HepG2 (cell line): ENCODE measurements around the gene CCDC30. TPM values are rescaled to one million over a fixed set of nuclear protein-coding genes. Genes with fewer than 3 reads are reported as not detected.

Experiments used
- ATAC-seq: fragments of 200-7000 bp; cut with Tn5 transposase; 3 replicates; pipeline ENCODE4 v1.9.1; 2020; ENCODE audit warnings: mild to moderate bottlenecking, moderate library complexity
- BruUV-seq: library from RNA; stranded (reverse); fragments of 400-500 nt; replicated peaks from 2 replicates; lab custom pipeline; 2021; lab: Mats Ljungman, UMichigan
- CTCF ChIA-PET: fragments of 300-600 bp; formaldehyde crosslinking; extraction: SDS; loops from one replicate; lab custom pipeline; 2021; ENCODE audit warnings: low total read pairs, inconsistent platforms, low intra/inter-chr PET ratio; lab: Yijun Ruan, JAX
- POLR2A ChIA-PET: fragments of 350-600 bp; sonication (Branson Sonifier 250); formaldehyde crosslinking; loops from one replicate; lab custom pipeline; 2020; ENCODE audit warnings: antibody characterized with exemption, inconsistent platforms; lab: Yijun Ruan, JAX
- DNase-seq: peaks from one replicate; pipeline ENCODE4 v3.0.0-alpha.2; 2015; ENCODE audit warnings: low spot score
- FAIRE-seq: peaks from 3 replicates; lab custom pipeline; 2011; peaks lifted over from hg19 to GRCh38; lab: Jason Lieb, UNC
- H2AFZ ChIP-seq: one replicate; pipeline ENCODE4 v1.6.1; 2011; ENCODE audit warnings: low read length, inconsistent platforms
- H3K27ac ChIP-seq: fragments of 300-600 bp; 3 replicates; pipeline ENCODE4 v1.8.0; 2011; ENCODE audit warnings: mixed run types, mild to moderate bottlenecking, mixed read lengths, low read length, inconsistent platforms; ENCODE audit not compliant: insufficient read depth; ENCODE audit errors: extremely low read length
- H3K27me3 ChIP-seq, 2 experiments: fragments of 200-600 bp in 1 of 2; 2 replicates in 1 of 2; 3 replicates in 1 of 2; pipeline versions ENCODE4 v1.6.0 to v1.8.0; 2011; ENCODE audit warnings: low read length in 2 of 2, mild to moderate bottlenecking in 2 of 2, moderate library complexity in 2 of 2, inconsistent platforms in 1 of 2; ENCODE audit not compliant: insufficient read depth in 2 of 2, control insufficient read depth in 1 of 2
- H3K36me3 ChIP-seq, 2 experiments: fragments of 200-600 bp in 1 of 2; replicated peaks in 1 of 2; 2 replicates in 1 of 2; 3 replicates in 1 of 2; pipeline versions ENCODE4 v1.5.1 to v1.8.0; 2011; ENCODE audit warnings: low read length in 2 of 2, inconsistent platforms in 1 of 2; ENCODE audit not compliant: insufficient read depth in 2 of 2, control insufficient read depth in 1 of 2
- H3K4me1 ChIP-seq: 2 replicates; pipeline ENCODE4 v1.5.1; 2012; ENCODE audit warnings: low read length, inconsistent platforms; ENCODE audit not compliant: insufficient read depth
- H3K4me2 ChIP-seq: 2 replicates; pipeline ENCODE4 v1.6.0; 2011; ENCODE audit warnings: low read depth, low read length, inconsistent platforms
- H3K4me3 ChIP-seq, 3 experiments: fragments of 200-600 bp in 1 of 3; sonication (generic), shearing (Covaris generic) in 1 of 3; replicated peaks in 1 of 3; 2 replicates each; pipeline ENCODE4 v1.5.1; 2011 to 2016; ENCODE audit warnings: low read length in 3 of 3, inconsistent platforms in 2 of 3, low read depth in 2 of 3, mild to moderate bottlenecking in 2 of 3, control low read depth in 1 of 3, mixed read lengths in 1 of 3; ENCODE audit not compliant: insufficient read depth in 1 of 3
- H3K79me2 ChIP-seq: one replicate; pipeline ENCODE4 v1.6.1; 2011; ENCODE audit warnings: low read length, inconsistent platforms; ENCODE audit not compliant: insufficient read depth
- H3K9ac ChIP-seq: 2 replicates; pipeline ENCODE4 v1.6.0; 2011; ENCODE audit warnings: mild to moderate bottlenecking, low read depth, low read length, inconsistent platforms; ENCODE audit not compliant: insufficient read depth
- H3K9me3 ChIP-seq: 2 replicates; pipeline ENCODE4 v1.5.1; 2012; ENCODE audit warnings: mild to moderate bottlenecking, low read length
- H4K20me1 ChIP-seq: 2 replicates; pipeline ENCODE4 v1.6.0; 2011; ENCODE audit warnings: inconsistent platforms, mild to moderate bottlenecking, low read length, moderate library complexity; ENCODE audit not compliant: insufficient read depth
- DPF2 ChIP-seq: sonication (generic); formaldehyde crosslinking; IDR thresholded peaks from 2 replicates; pipeline ENCODE4 v1.4.0; 2020; ENCODE audit warnings: mild to moderate bottlenecking, low read depth, missing genetic modification reagents, borderline replicate concordance
- MLLT10 ChIP-seq: sonication (generic); formaldehyde crosslinking; IDR thresholded peaks from 2 replicates; pipeline ENCODE4 v1.4.0; 2020; ENCODE audit warnings: missing genetic modification reagents
- NCOA2 ChIP-seq: sonication (generic); formaldehyde crosslinking; IDR thresholded peaks from 2 replicates; pipeline ENCODE4 v1.8.0; 2022; ENCODE audit warnings: inconsistent platforms
- NR2F2 ChIP-seq: IDR thresholded peaks from 2 replicates; pipeline ENCODE4 v1.6.1; 2012; ENCODE audit warnings: low read depth, inconsistent platforms, borderline replicate concordance
- PRMT3 ChIP-seq: sonication (generic); formaldehyde crosslinking; IDR thresholded peaks from 2 replicates; pipeline ENCODE4 v1.8.1; 2022; ENCODE audit warnings: low read depth, mild to moderate bottlenecking, moderate library complexity, missing genetic modification reagents, borderline replicate concordance
- RBM22 ChIP-seq: fragments of 200-400 bp; formaldehyde crosslinking; optimal IDR thresholded peaks from 2 replicates; pipeline ENCODE3; 2017; ENCODE audit warnings: mild to moderate bottlenecking, low read length, moderate library complexity
- YEATS2 ChIP-seq: sonication (generic); formaldehyde crosslinking; IDR thresholded peaks from 2 replicates; pipeline ENCODE4 v1.4.0; 2020; ENCODE audit warnings: missing genetic modification reagents, borderline replicate concordance
- ZFP37 ChIP-seq: sonication (generic); formaldehyde crosslinking; IDR thresholded peaks from 2 replicates; pipeline ENCODE4 v1.4.0; 2020; ENCODE audit warnings: missing genetic modification reagents, borderline replicate concordance
- ZNF136 ChIP-seq: sonication (generic); formaldehyde crosslinking; IDR thresholded peaks from 2 replicates; pipeline ENCODE4 v1.8.1; 2022; ENCODE audit warnings: low read depth, mild to moderate bottlenecking, moderate library complexity, missing genetic modification reagents
- ZNF331 ChIP-seq: sonication (generic); formaldehyde crosslinking; IDR thresholded peaks from 2 replicates; pipeline ENCODE4 v1.4.0; 2020; ENCODE audit warnings: missing genetic modification reagents
- ZNF567 ChIP-seq: sonication (generic); formaldehyde crosslinking; IDR thresholded peaks from 2 replicates; pipeline ENCODE4 v1.8.1; 2023; ENCODE audit warnings: mild to moderate bottlenecking, missing genetic modification reagents, borderline replicate concordance
- ZNF576 ChIP-seq: sonication (generic); formaldehyde crosslinking; IDR thresholded peaks from 2 replicates; pipeline ENCODE4 v1.4.0; 2020; ENCODE audit warnings: mild to moderate bottlenecking, missing genetic modification reagents
- ZNF615 ChIP-seq: sonication (generic); formaldehyde crosslinking; IDR thresholded peaks from 2 replicates; pipeline ENCODE4 v1.5.0; 2020; ENCODE audit warnings: mild to moderate bottlenecking, missing genetic modification reagents, borderline replicate concordance
- ZNF788 ChIP-seq: sonication (generic); formaldehyde crosslinking; IDR thresholded peaks from 2 replicates; pipeline ENCODE4 v1.5.0; 2020; ENCODE audit warnings: mild to moderate bottlenecking, missing genetic modification reagents, borderline replicate concordance
- WGBS: methylation state at CpG from one replicate; pipeline ENCODE4 v1.1.6; 2017; ENCODE audit warnings: low lambda C conversion rate; 5-methylcytosine and 5-hydroxymethylcytosine counted together
- in situ Hi-C: cut with HindIII; loops from 2 replicates; pipeline ENCODE4 v1.10.0; 2017; ENCODE audit warnings: low pct_unique_long_range_greater_than_20kb; ENCODE audit not compliant: extremely low pct_ligation_motif_present
- intact Hi-C: fragments of 100-400 bp; cut with micrococcal nuclease; formaldehyde crosslinking; loops from one replicate; pipeline ENCODE4 v1.10.0; 2022; ENCODE audit not compliant: unreplicated experiment
- polyA plus RNA-seq, 8 experiments: library from polyadenylated mRNA; depleted of rRNA in 3 of 8; stranded (reverse) in 7 of 8; unstranded in 1 of 8; fragments of >200 nt; fragmentation: Illumina TruSeq in 4 of 8; extraction: Trizol in 4 of 8; gene quantifications; 2 replicates each; pipeline versions ENCODE4 v1.2.1 to v1.2.3, GENCODE V29; 2011 to 2016; ENCODE audit warnings: low read depth in 4 of 8, missing spikeins in 1 of 8, mixed read lengths in 1 of 8; ENCODE audit not compliant: insufficient read depth in 1 of 8
- total RNA-seq, 5 experiments: library from RNA; depleted of rRNA; stranded (reverse); fragments of >200 nt; fragmentation: Illumina TruSeq; extraction: Trizol; gene quantifications; 2 replicates each; pipeline ENCODE4 v1.2.3, GENCODE V29; 2016; ENCODE audit warnings: low read depth in 1 of 5
- TF ChIP-seq, protein P1 (sequence below): sonication (generic); formaldehyde crosslinking; IDR thresholded peaks from 2 replicates; pipeline ENCODE4 v1.8.0; 2022; ENCODE audit warnings: mild to moderate bottlenecking, missing genetic modification reagents, borderline replicate concordance
- TF ChIP-seq, protein P2 (sequence below): sonication (generic); formaldehyde crosslinking; conservative IDR thresholded peaks from 2 replicates; pipeline ENCODE4 v1.4.0; 2020; ENCODE audit warnings: missing genetic modification reagents

The CCDC30 gene
- total and polyA plus RNA-seq, 2 of the 13 experiments (the other 11 are each of a cell fraction or from before 2014, with no cell fraction given) = 0.25 to 0.77 TPM

GRCh38 chr1:42523171-42523570, 60.1 kb downstream of the CCDC30 start:
- ChIA-PET POLR2A (no interaction called here), CTCF (no interaction called here)
- Histone ChIP-seq H3K9ac (no peak overlapping the region), H3K4me2 (no peak overlapping the region), H4K20me1 (no peaks in the 10 kb centered on the region), H3K36me3 (no peaks in the 10 kb centered on the region), H2AFZ (no peak overlapping the region), H3K27me3 (no peaks in the 10 kb centered on the region), H3K79me2 (no peaks in the 10 kb centered on the region), H3K4me1 (peaks cover 6% of the 10 kb centered on the region; the same call in 1 of the 2 replicates), H3K4me3 (no peak overlapping the region), H3K9me3 (peaks cover 17% of the 10 kb centered on the region), H3K27ac (no peak overlapping the region)
- in situ Hi-C loops = no loop called here
- intact Hi-C loops = no loop called here
- 36% methylated on average over 3 of the region's 3 CpGs for WGBS
- ATAC-seq = no peak
- TF ChIP-seq ZNF136 = no peak
- no peak for TF ChIP-seq MLLT10 (CRISPR knock-in tag)
- TF ChIP-seq ZNF615 (CRISPR knock-in tag) = no peak
- TF ChIP-seq ZNF788 (CRISPR knock-in tag) = no peak
- TF ChIP-seq ZFP37 = no peak
- no peak for TF ChIP-seq PRMT3 (CRISPR knock-in tag)
- TF ChIP-seq DPF2 (CRISPR knock-in tag) = no peak
- no TSS peak for BruUV-seq
- DNase-seq = no peak
- FAIRE-seq = no peak

DNA sequence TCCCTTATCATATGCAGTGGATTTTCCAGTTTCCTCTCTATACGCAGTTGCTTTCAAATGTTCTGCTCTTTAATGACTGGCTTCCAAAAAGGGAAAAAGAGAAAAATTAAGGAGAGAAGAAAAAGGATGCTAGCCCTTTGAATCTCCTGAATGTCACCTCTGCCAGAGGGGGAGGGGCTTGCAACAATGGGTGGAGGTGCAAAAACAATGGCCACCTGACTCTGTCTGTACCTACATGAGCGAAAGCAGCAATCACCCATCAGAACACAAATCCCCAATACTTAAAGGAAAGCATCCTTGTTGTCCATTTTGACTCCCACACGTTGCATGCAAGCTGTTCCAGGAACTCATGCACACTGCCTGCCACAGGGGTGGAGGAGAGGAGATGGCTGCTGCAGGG, 61.2 kb downstream of the CCDC30 start:
- Histone ChIP-seq H3K9ac (no peak overlapping the region), H3K36me3 (no peaks in the 10 kb centered on the region), H3K27me3 (no peaks in the 10 kb centered on the region), H3K79me2 (no peaks in the 10 kb centered on the region), H3K4me1 (peaks cover 6% of the 10 kb centered on the region; the same call in 1 of the 2 replicates), H3K27ac (no peak overlapping the region), H3K9me3 (peaks cover 5% of the 10 kb centered on the region; the same call in 1 of the 2 replicates), H3K4me2 (no peak overlapping the region), H2AFZ (no peak overlapping the region), H3K4me3 (no peak overlapping the region), H4K20me1 (no peaks in the 10 kb centered on the region)
- FAIRE-seq (no peak), ATAC-seq (no peak), DNase-seq (no peak)
- intact Hi-C loops = no loop called here
- in situ Hi-C loops = no loop called here
- ChIA-PET CTCF (no interaction called here), POLR2A (no interaction called here)
- 10% methylated on average over 3 of the region's 3 CpGs for WGBS
- BruUV-seq = no TSS peak
- TF ChIP-seq, protein P1, sequence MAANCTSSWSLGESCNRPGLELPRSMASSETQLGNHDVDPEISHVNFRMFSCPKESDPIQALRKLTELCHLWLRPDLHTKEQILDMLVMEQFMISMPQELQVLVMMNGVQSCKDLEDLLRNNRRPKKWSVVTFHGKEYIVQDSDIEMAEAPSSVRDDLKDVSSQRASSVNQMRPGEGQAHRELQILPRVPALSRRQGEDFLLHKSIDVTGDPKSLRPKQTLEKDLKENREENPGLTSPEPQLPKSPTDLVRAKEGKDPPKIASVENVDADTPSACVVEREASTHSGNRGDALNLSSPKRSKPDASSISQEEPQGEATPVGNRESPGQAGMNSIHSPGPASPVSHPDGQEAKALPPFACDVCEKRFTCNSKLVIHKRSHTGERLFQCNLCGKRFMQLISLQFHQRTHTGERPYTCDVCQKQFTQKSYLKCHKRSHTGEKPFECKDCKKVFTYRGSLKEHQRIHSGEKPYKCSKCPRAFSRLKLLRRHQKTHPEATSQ = no peak
- TF ChIP-seq NCOA2 (CRISPR knock-in tag) = no peak
- TF ChIP-seq ZNF567 (CRISPR knock-in tag) = no peak
- TF ChIP-seq NR2F2 = no peak
- no peak for TF ChIP-seq RBM22
- TF ChIP-seq, protein P2, sequence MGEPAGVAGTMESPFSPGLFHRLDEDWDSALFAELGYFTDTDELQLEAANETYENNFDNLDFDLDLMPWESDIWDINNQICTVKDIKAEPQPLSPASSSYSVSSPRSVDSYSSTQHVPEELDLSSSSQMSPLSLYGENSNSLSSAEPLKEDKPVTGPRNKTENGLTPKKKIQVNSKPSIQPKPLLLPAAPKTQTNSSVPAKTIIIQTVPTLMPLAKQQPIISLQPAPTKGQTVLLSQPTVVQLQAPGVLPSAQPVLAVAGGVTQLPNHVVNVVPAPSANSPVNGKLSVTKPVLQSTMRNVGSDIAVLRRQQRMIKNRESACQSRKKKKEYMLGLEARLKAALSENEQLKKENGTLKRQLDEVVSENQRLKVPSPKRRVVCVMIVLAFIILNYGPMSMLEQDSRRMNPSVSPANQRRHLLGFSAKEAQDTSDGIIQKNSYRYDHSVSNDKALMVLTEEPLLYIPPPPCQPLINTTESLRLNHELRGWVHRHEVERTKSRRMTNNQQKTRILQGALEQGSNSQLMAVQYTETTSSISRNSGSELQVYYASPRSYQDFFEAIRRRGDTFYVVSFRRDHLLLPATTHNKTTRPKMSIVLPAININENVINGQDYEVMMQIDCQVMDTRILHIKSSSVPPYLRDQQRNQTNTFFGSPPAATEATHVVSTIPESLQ (CRISPR knock-in tag) = no peak
- no peak for TF ChIP-seq ZNF576 (CRISPR knock-in tag)
- TF ChIP-seq YEATS2 (CRISPR knock-in tag) = no peak
- TF ChIP-seq ZNF331 (CRISPR knock-in tag) = no peak
